ENCODE data around the gene LRRN1. TPM values are rescaled to one million over a fixed set of nuclear protein-coding genes. Genes with fewer than 3 reads are reported as not detected.

Gene LRRN1
- 59.1 to 63.8 TPM (median 60.2 TPM) in 3 replicates for total RNA-seq

DNA sequence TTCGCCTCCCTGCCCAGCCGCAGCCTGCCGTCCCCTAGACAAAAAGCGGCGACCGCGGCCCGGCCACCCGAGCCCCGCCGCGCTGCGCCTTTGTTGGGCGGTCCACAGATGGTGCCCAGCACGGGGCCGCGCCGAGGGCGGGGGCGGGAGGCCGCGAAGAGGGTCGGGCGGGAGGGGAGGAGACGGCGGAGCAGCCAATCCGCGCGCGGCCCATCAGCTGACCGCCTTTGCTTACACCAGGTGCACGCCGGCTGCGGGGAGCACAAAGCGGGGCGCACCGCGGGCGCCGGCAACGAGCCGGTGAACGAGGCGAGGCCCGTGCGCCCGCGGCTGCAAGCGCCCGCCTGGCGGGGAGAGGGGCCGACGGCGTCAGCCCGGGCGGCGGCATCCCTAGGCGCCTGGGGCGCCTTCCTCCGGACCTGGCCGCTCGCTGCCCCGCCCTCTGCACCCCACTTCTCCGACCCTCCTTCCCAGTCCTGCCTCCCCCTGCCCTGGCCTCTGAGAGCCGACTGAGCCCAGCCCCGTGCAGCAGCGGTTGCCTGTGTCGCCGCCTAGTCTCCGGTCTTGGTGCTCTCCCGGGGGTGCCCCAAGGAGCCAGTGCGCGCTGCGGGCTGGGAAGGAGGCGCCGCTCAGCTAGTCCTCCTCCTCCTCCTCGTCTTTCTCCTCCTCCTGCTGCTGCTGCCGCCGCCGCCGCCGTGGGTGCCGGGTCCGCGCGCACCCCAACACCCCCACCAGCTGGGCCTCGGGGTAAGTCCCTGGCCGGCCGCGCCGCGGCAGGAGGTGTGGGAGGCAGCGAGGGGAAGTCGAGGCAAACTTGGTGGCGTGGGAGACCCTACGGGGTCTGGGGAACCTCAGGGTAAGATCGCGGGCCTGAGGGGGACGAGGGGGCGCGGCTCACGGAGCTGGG lies at the start of gene LRRN1:
Gene LRRN1, plus strand, starts transcription at position 259 of the 907 bp plus-strand sequence. CDS start 45,211 bp downstream, outside the sequence.
- TF ChIP-seq, protein P1, sequence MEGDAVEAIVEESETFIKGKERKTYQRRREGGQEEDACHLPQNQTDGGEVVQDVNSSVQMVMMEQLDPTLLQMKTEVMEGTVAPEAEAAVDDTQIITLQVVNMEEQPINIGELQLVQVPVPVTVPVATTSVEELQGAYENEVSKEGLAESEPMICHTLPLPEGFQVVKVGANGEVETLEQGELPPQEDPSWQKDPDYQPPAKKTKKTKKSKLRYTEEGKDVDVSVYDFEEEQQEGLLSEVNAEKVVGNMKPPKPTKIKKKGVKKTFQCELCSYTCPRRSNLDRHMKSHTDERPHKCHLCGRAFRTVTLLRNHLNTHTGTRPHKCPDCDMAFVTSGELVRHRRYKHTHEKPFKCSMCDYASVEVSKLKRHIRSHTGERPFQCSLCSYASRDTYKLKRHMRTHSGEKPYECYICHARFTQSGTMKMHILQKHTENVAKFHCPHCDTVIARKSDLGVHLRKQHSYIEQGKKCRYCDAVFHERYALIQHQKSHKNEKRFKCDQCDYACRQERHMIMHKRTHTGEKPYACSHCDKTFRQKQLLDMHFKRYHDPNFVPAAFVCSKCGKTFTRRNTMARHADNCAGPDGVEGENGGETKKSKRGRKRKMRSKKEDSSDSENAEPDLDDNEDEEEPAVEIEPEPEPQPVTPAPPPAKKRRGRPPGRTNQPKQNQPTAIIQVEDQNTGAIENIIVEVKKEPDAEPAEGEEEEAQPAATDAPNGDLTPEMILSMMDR (IDR thresholded peaks at IDR 0.05; ENCODE audit: unreplicated experiment), result no peak

GRCh38 chr3:3753416-3753815 lies 45.8 kb upstream of the LRRN1 start:
- H3K4me3 Mint-ChIP-seq, result no peak overlapping the region
- H3K27ac Mint-ChIP-seq, result no peak overlapping the region
- TF ChIP-seq, protein P1 (IDR thresholded peaks at IDR 0.05; ENCODE audit: unreplicated experiment), result no peak
- no peaks in the 10 kb centered on the region for H3K36me3 Mint-ChIP-seq
- H3K9me3 Mint-ChIP-seq, result peaks cover 8% of the 10 kb centered on the region
- no peaks in the 10 kb centered on the region for H3K27me3 Mint-ChIP-seq (ENCODE audit: low read depth)
- no peaks in the 10 kb centered on the region for H3K4me1 Mint-ChIP-seq
- no peak for DNase-seq (ENCODE audit: low spot score in 2 of 2, unreplicated experiment in 2 of 2)

More for the DNA sequence above, at the start of gene LRRN1:
- peak within 1 kb of the TSS; percentile 93 for H3K27ac Mint-ChIP-seq
- H3K4me3 Mint-ChIP-seq, result peak within 1 kb of the TSS; percentile 88
- H3K36me3 Mint-ChIP-seq, result no peaks in the 10 kb centered on the region
- peaks cover 32% of the 10 kb centered on the region for H3K4me1 Mint-ChIP-seq
- H3K9me3 Mint-ChIP-seq, result peaks cover 3% of the 10 kb centered on the region
- peak; percentile 70 to 80 for DNase-seq (ENCODE audit: low spot score in 2 of 2, unreplicated experiment in 2 of 2)
- peaks cover 14% of the 10 kb centered on the region for H3K27me3 Mint-ChIP-seq (ENCODE audit: low read depth)

GRCh38 chr3:3765661-3766060 lies 33.6 kb upstream of the LRRN1 start:
- TF ChIP-seq, protein P1 (IDR thresholded peaks at IDR 0.05; ENCODE audit: unreplicated experiment), result no peak
- no peaks in the 10 kb centered on the region for H3K36me3 Mint-ChIP-seq
- H3K9me3 Mint-ChIP-seq, result no peaks in the 10 kb centered on the region
- no peak overlapping the region for H3K27ac Mint-ChIP-seq
- H3K27me3 Mint-ChIP-seq (ENCODE audit: low read depth), result no peaks in the 10 kb centered on the region
- H3K4me3 Mint-ChIP-seq, result no peak overlapping the region
- peaks cover 2% of the 10 kb centered on the region for H3K4me1 Mint-ChIP-seq
- no peak for DNase-seq (ENCODE audit: low spot score in 2 of 2, unreplicated experiment in 2 of 2)

- H3K27me3 Mint-ChIP-seq (ENCODE audit: low read depth), result no peaks in the 10 kb centered on the region
These were observed 33.1 kb upstream of the LRRN1 start for GRCh38 chr3:3766140-3766539.

GRCh38 chr3:3771094-3771493 lies 28.1 kb upstream of the LRRN1 start:
- Mint-ChIP-seq H3K4me1 (peaks cover 19% of the 10 kb centered on the region), H3K36me3 (peaks cover 18% of the 10 kb centered on the region), H3K4me3 (no peak overlapping the region), H3K27me3 (ENCODE audit: low read depth) (no peaks in the 10 kb centered on the region), H3K27ac (no peak overlapping the region), H3K9me3 (peaks cover 17% of the 10 kb centered on the region)
- DNase-seq (ENCODE audit: low spot score in 2 of 2, unreplicated experiment in 2 of 2), result no peak
- TF ChIP-seq, protein P1 (IDR thresholded peaks at IDR 0.05; ENCODE audit: unreplicated experiment), result no peak

More at GRCh38 chr3:3766140-3766539, 33.1 kb upstream of the LRRN1 start:
- Mint-ChIP-seq H3K36me3 (no peaks in the 10 kb centered on the region), H3K4me1 (peaks cover 4% of the 10 kb centered on the region), H3K4me3 (no peak overlapping the region), H3K27ac (no peak overlapping the region), H3K9me3 (no peaks in the 10 kb centered on the region)
- no peak for DNase-seq (ENCODE audit: low spot score in 2 of 2, unreplicated experiment in 2 of 2)
- TF ChIP-seq, protein P1 (IDR thresholded peaks at IDR 0.05; ENCODE audit: unreplicated experiment), result no peak
